Choroid plexus epithelial cell (primary cell): ENCODE data around the gene CCR3.
"Not testable (repeated sequence)": the region's sequence is repeated elsewhere in the genome, so short reads cannot be mapped to it uniquely, and the experiment has no call there.

Source experiments
- DNase-seq: peaks from one replicate; pipeline ENCODE4 v3.0.0-alpha.2; 2010; ENCODE audit warnings: low read depth
- H3K4me3 ChIP-seq: 2 replicates; pipeline ENCODE4 v1.5.1; 2011; ENCODE audit warnings: low read depth, mild to moderate bottlenecking, control low read depth, low read length, moderate library complexity
- TF ChIP-seq, protein P1 (sequence below): conservative IDR thresholded peaks from 2 replicates; pipeline ENCODE4 v1.5.1; 2011; ENCODE audit warnings: low read depth, mild to moderate bottlenecking, control low read depth, inconsistent platforms, low read length, moderate library complexity

CCR3 gene

DNA sequence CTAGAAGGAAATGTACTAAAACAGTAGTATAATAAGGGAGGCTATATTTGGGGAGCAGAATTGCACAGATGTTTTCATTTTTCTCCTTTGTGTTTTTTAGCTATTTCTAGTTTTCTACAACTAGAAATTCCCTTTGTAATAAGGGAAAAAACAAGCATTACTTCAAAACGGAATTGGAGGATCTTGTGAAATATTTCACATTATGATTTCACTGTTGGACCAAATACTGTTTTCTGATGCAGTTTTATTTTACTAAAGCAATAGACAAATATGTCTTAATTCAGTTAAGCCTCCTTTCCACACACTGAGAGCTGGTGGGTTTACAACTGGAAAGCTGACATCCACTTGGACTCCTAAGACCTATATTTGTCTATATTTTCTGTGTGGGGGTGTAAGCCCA is 41.5 kb upstream of the CCR3 start:
- DNase-seq, result no peak
- no peak overlapping the region for H3K4me3 ChIP-seq
- TF ChIP-seq, protein P1, sequence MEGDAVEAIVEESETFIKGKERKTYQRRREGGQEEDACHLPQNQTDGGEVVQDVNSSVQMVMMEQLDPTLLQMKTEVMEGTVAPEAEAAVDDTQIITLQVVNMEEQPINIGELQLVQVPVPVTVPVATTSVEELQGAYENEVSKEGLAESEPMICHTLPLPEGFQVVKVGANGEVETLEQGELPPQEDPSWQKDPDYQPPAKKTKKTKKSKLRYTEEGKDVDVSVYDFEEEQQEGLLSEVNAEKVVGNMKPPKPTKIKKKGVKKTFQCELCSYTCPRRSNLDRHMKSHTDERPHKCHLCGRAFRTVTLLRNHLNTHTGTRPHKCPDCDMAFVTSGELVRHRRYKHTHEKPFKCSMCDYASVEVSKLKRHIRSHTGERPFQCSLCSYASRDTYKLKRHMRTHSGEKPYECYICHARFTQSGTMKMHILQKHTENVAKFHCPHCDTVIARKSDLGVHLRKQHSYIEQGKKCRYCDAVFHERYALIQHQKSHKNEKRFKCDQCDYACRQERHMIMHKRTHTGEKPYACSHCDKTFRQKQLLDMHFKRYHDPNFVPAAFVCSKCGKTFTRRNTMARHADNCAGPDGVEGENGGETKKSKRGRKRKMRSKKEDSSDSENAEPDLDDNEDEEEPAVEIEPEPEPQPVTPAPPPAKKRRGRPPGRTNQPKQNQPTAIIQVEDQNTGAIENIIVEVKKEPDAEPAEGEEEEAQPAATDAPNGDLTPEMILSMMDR, result no peak

DNA sequence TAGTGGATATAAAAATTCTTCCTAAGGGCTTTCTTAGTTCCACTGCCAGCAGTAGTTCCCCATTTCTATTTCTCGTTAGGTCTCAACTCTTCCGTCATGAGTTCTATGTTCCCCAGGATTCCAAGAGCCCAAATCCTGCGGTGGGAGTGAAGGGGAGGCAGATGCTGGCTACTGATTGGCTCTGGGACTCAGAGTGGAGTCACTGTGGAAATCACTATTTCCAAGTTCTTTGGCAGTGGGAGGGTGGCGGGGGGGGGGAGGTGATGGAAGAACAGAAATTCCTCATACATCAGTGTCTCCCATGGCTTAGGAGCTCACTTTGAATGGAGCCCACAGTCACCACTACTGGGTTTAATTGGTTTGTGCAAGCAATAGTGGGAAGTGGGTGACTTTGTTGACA is 39.7 kb upstream of the CCR3 start:
- TF ChIP-seq, protein P1, result no peak
- no peak overlapping the region for H3K4me3 ChIP-seq
- no peak for DNase-seq

- DNase-seq, result no peak
- TF ChIP-seq, protein P1, result no peak
- no peak overlapping the region for H3K4me3 ChIP-seq
These were observed 38.6 kb upstream of the CCR3 start for GRCh38 chr3:46203681-46204080.

DNA sequence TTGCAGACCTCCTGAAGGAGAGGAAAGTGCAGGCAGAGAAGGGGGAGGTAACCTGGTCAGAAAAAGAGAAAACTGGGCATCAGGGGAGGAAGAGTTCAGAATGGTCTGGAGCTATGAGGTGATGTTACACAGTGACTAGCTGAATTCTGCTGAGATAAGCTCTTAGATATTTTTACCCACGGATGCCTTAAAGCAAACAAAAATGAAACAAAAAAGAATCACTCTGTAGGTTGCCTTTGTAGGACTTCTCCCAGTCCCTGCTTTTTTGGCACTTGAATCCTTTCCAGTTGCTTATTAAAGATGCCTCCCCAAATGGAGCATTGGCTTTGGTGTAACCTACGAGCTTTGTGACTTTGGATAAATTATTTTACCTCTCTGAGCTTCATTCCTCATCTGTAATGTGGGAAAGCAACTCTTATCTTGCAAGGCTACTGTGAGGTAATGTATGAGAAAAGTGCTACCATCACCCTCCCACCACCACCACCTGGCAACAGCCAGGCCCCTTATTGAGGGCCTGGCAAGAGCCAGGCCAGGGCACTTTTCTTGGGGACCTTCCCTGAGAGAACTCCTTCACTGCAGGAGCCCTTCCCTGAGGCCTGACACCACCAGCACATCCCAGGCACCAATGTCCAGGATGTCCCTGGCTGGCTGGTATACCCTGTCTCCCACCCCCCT is 36.8 kb upstream of the CCR3 start:
- DNase-seq, result no peak
- no peak overlapping the region for H3K4me3 ChIP-seq
- TF ChIP-seq, protein P1, result no peak

DNA sequence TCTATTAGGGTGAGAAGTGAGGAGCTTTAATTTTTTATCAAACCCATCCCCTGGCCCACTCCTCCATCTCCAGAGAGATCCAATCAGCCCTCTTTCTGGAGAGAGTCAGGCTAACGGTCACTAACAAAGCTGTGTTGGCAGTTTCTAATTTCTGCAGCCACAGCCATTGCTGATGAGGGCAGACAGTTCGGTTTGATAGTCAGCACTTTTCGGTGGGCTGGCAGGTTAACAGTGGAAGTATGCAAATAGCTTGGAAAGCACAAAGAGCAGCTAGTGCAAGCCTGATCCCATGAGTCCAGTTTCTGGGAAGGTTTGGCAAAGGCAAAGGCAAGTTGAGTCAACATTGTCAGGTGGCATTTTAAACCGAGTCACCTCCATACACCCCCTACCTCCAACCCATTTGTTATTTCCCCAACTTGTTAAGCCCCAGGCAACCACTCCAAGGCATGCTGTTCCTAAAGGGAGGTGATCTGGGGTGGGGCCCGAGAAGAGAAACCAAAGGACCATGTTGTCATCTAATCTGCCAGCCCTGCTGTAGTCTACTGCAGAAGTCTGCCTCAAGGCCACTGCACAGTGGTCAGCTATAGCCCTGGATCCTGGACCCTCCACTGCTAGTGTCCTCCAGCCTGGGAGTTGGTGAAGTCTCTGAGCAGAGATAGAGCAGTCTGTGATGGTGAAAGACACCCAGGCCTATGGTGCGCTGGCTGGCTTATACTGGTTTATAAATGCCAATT is 35.8 kb upstream of the CCR3 start:
- TF ChIP-seq, protein P1, result no peak
- no peak for DNase-seq
- H3K4me3 ChIP-seq, result no peak overlapping the region

DNA sequence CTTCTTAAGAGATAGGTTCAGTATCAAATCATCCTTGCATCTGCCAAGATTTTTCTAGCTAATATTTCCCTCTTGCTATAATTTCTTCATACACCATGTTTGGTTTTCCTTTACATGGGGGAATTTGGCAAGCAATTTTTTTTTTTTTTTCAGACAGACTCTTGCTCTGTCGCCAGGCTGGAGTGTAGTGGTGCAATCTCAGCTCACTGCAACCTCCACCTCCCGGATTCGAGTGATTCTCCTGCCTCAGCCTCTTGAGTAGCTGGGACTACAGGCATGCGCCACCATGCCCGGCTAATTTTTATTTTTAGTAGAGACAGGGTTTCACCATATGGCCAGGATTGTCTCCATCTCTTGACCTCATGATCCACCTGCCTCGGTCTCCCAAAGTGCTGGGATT is 34.7 kb upstream of the CCR3 start:
- DNase-seq, result not testable (repeated sequence)

DNA sequence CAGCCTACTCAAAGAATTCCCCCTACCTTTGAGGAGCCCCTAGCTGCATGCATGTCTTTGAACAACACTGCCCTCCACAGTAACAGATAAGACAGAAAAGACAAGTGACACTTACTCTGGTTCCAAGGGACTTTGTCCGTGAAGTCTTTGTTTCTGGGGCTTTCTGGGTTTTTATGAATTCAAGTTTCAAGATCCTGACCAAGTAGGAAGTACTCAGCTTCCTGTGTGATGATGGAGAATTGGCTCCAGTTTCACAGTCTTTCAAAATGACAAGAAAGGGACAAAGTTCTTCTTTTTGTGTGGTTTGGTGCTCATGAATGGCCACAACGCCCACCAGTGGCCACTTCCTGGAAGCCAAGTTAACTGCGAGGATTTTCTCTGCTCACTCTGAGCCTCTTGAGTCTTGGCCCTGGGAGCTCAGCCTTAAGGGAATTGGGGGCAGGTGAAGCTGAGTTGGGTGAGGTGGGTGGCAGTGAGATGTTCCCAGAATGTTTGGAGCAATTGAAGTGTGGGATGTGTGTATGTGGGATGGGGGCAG is 34.0 kb upstream of the CCR3 start, which contains the start of gene CCR1:
Gene CCR1 (minus strand): TSS at position 147 of the 538 bp plus-strand sequence. CDS start 4,000 bp downstream, outside the sequence.
- no peak within 1 kb of the TSS for H3K4me3 ChIP-seq
- TF ChIP-seq, protein P1, result peak; percentile 87
- peak; percentile 71 for DNase-seq

More for the DNA sequence above, 34.7 kb upstream of the CCR3 start:
- not testable (repeated sequence) for H3K4me3 ChIP-seq
